22Rv1 (cell line): ENCODE results near the gene NECAB2.
"Not testable (repeated sequence)": the region's sequence is repeated elsewhere in the genome, so short reads cannot be mapped to it uniquely, and the experiment has no call there.

Source experiments
- H3K27ac ChIP-seq: fragments of 450-650 bp; 2 replicates; pipeline ENCODE4 v1.5.1; 2017
- CTCF ChIP-seq: fragments of 450-650 bp; IDR thresholded peaks from 2 replicates; pipeline ENCODE4 v1.5.1; 2017; ENCODE audit warnings: mild to moderate bottlenecking
- ZFX ChIP-seq: fragments of 450-650 bp; IDR thresholded peaks from 2 replicates; pipeline ENCODE4 v1.6.1; 2017; ENCODE audit warnings: antibody characterized with exemption, borderline replicate concordance

The NECAB2 gene

GRCh38 chr16:83949724-83950001 lies 18.4 kb upstream of the NECAB2 start:
- no peak for TF ChIP-seq CTCF
- no peak overlapping the region for H3K27ac ChIP-seq

GRCh38 chr16:83950862-83951399 lies 17.1 kb upstream of the NECAB2 start:
- H3K27ac ChIP-seq, result not testable (repeated sequence)

- no peak overlapping the region for H3K27ac ChIP-seq
- TF ChIP-seq CTCF (no peak), ZFX (no peak)
Measured at GRCh38 chr16:83951544-83951943, 16.5 kb upstream of the NECAB2 start.

- peak overlapping the region; percentile 81 for H3K27ac ChIP-seq
- TF ChIP-seq ZFX, result no peak
- no peak for TF ChIP-seq CTCF
Measured at GRCh38 chr16:83952587-83952939, 15.5 kb upstream of the NECAB2 start.

GRCh38 chr16:83952940-83953795 lies 14.9 kb upstream of the NECAB2 start, which contains the start of gene OSGIN1:
Gene OSGIN1 (plus strand): TSS chr16:83953240. CDS start chr16:83957672, 4,432 bp downstream.
- TF ChIP-seq CTCF (no peak), ZFX (no peak)
- peak within 1 kb of the TSS; percentile 81 for H3K27ac ChIP-seq

GRCh38 chr16:83953796-83954576 lies 14.1 kb upstream of the NECAB2 start:
- H3K27ac ChIP-seq, result peak overlapping the region; percentile 81
- TF ChIP-seq ZFX (no peak), CTCF (peak; percentile 85)

- no peak overlapping the region for H3K27ac ChIP-seq
- TF ChIP-seq ZFX (no peak), CTCF (no peak)
Measured at GRCh38 chr16:83954577-83955016, 13.4 kb upstream of the NECAB2 start.
